IPS-18c (cell line): ENCODE results near the gene SMC1B.
"Not testable (repeated sequence)": the region's sequence is repeated elsewhere in the genome, so short reads cannot be mapped to it uniquely, and the experiment has no call there.

Experiments used
- H3K4me3 ChIP-seq: 2 replicates; pipeline ENCODE4 v1.7.0; 2013; ENCODE audit warnings: low read depth, mild to moderate bottlenecking, low read length, moderate library complexity; ENCODE audit not compliant: insufficient read depth
- H3K9me3 ChIP-seq: one replicate; pipeline ENCODE4 v1.6.1; 2013; ENCODE audit warnings: mild to moderate bottlenecking, low read length, moderate library complexity; ENCODE audit not compliant: control insufficient read depth, insufficient read depth

Gene SMC1B

GRCh38 chr22:45398214-45398613, 15.2 kb downstream of the SMC1B start:
- no peak overlapping the region for H3K4me3 ChIP-seq
- no peaks in the 10 kb centered on the region for H3K9me3 ChIP-seq

- Histone ChIP-seq H3K9me3 (no peaks in the 10 kb centered on the region), H3K4me3 (no peak overlapping the region)
Measured at GRCh38 chr22:45397806-45398205, 15.6 kb downstream of the SMC1B start.

GRCh38 chr22:45389546-45389945, 23.9 kb downstream of the SMC1B start:
- H3K4me3 ChIP-seq = no peak overlapping the region
- no peaks in the 10 kb centered on the region for H3K9me3 ChIP-seq

GRCh38 chr22:45381348-45381747, 32.1 kb downstream of the SMC1B start:
- Histone ChIP-seq H3K4me3 (no peak overlapping the region), H3K9me3 (no peaks in the 10 kb centered on the region)

DNA sequence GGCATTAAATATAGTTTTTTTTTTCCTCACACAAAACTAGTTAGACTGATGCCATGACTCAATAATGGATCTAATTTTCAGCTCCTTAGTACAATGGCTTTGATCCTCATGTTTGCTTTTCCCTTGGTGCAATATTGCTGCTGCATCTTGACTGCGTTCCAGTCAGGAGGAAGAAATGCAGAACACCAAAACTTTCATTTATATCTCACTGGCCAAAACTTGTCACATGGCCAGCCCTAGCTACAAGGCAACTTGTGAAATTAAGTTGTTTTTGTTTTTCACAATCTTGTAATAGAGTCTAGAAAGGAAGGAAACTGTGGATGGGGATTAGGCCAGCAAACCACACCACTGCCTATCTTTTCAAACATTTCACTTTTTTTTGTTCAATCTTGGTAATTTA, 36.7 kb downstream of the SMC1B start:
- Histone ChIP-seq H3K9me3 (no peaks in the 10 kb centered on the region), H3K4me3 (no peak overlapping the region)

DNA sequence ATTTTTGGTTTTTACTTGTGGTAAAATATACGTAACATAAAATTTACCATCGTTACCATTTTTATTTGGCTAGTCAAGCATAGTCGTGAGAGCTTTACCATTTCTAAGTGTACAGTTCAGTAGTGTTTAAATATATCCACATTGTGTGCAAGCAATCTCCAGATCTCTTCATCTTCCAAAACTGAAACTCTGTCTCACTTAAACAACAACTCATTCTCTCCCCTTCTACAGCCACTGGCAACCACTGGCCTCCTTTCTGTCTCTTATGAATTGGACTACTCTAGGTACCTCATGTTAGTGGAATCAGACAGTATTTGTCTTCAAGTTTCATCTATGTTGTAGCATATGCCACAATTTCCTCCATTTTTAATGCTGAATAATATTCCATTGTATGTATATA, 37.4 kb downstream of the SMC1B start:
- Histone ChIP-seq H3K9me3 (no peaks in the 10 kb centered on the region), H3K4me3 (no peak overlapping the region)

GRCh38 chr22:45373592-45373991, 39.8 kb downstream of the SMC1B start:
- H3K9me3 ChIP-seq, H3K4me3 ChIP-seq: not testable (repeated sequence)

- H3K9me3 ChIP-seq = no peaks in the 10 kb centered on the region
- no peak overlapping the region for H3K4me3 ChIP-seq
Measured at GRCh38 chr22:45366713-45367112, 46.7 kb downstream of the SMC1B start.

DNA sequence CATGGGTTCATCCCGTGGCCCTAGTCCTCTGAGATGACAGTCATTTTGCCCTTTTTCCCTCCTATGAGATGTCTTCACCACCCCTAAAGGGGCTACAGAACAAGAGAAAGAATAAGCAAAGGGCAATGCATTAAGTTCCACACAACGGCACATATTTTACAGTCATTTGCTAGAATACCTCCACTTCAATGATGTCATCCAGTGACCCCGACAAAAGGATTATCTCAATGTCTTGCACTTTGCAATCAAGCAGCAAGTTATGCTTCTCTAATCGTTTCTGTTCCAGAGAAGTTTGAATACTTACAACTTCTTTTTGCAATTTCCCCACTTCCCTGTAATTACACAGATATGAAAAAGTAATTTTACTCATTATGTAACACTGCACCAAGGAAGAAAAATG, 53.8 kb downstream of the SMC1B start:
- H3K9me3 ChIP-seq = no peaks in the 10 kb centered on the region
- H3K4me3 ChIP-seq = no peak overlapping the region

DNA sequence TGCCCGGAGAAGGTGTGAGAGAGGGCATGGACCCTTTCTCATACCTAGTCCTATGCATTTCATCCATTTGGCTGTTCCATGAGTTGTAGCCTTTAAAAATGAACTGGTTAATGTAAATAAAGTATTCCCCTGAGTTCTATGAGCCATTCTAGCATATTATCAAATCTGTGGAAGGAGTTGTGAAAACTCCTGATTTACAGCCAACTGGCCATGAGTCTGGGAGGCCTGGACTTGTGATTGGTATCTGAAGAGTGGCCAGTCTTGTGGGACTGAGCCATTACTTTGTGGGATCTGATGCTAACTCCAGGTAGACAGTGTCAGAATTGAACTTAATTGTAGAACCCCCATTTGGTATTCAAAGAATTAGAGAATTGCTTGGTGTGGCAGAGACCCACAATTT, 55.3 kb downstream of the SMC1B start:
- Histone ChIP-seq H3K9me3 (no peaks in the 10 kb centered on the region), H3K4me3 (no peak overlapping the region)

DNA sequence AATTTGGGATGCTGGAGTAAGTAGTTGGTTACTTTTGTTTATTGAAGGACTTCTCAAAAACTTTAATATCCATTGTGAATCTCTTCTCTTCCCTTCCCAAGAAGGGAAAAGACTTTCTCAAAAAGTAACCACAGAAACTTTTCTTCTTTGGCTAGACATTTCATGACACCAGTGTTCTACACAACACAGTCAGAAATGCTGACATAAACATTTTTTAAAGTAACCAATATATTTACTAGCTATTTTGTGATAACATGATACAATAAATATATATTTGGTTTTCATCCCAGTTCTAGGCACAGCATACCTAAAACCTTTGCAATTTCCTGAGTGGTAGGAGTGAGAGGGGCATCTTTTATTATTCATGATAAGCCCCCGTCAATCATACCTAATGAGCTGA, 55.9 kb downstream of the SMC1B start:
- H3K9me3 ChIP-seq = no peaks in the 10 kb centered on the region
- no peak overlapping the region for H3K4me3 ChIP-seq

DNA sequence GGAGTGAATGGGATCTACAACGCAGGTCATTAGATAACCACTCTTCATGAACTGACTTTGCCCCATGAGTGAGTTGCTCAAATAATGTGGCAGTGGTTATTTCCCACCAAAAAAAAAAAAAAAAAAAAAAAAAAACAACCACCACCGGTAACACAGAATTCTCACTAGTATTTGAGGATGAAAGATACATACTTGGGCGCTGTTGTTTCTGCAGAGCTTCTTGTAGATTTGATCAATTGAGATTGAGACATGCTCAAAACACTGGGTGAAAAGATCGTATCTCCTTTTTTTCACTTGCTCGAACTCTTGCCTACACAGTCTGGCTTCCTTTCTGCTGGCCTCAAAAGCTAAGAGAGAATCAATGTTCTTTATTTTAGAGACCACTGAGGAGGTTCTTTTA, 59.6 kb downstream of the SMC1B start:
- no peaks in the 10 kb centered on the region for H3K9me3 ChIP-seq
- H3K4me3 ChIP-seq = no peak overlapping the region

- not testable (repeated sequence) for H3K4me3 ChIP-seq, H3K9me3 ChIP-seq
Measured at GRCh38 chr22:45352757-45353156, 60.6 kb downstream of the SMC1B start.

- Histone ChIP-seq H3K4me3 (no peak overlapping the region), H3K9me3 (no peaks in the 10 kb centered on the region)
Measured at GRCh38 chr22:45351956-45352355, 61.4 kb downstream of the SMC1B start.

- Histone ChIP-seq H3K9me3 (no peaks in the 10 kb centered on the region), H3K4me3 (no peak overlapping the region)
Measured at GRCh38 chr22:45349916-45350315, 63.5 kb downstream of the SMC1B start.

DNA sequence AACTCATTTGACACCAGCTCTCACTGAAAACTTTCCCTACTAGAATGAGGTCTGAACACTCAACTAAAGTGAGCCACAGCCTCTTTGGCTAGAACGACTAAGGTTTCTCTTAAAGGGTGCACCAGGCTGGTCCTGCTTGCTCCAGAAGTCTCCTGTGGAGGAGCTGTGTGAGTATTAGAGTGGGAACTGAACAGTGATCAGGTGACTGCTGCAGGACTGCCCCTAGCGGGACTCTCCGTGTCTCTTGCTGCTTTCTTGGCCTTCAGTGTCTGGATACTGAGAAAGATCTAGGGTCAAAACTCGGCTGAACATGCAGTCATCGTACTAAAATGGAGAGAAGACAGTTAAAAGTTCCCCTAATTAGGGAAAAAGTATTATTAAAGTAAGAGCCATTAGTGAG, 69.1 kb downstream of the SMC1B start:
- Histone ChIP-seq H3K4me3 (no peak overlapping the region), H3K9me3 (no peaks in the 10 kb centered on the region)

DNA sequence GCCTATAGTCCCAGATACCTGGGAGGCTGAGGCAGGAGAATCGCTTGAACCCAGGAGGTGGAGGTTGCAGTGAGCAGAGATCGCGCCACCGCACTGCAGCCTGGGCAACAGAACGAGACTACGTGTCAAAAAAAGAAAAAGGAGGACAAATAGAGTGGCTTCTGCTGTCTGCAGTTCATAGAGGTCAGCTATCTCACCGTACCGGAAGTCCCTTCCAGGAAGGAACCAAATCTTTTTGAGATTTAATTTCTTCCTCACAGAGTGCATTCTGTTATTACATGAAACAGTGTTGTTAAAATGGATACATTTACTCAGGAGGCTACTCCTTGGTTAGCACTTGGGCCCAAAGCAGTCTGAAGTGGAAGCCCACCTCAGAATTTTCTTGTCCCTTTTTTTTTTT, 70.3 kb downstream of the SMC1B start:
- Histone ChIP-seq H3K9me3 (no peaks in the 10 kb centered on the region), H3K4me3 (no peak overlapping the region)

- Histone ChIP-seq H3K9me3 (no peaks in the 10 kb centered on the region), H3K4me3 (no peak overlapping the region)
Measured at GRCh38 chr22:45341498-45341897, 71.9 kb downstream of the SMC1B start.

DNA sequence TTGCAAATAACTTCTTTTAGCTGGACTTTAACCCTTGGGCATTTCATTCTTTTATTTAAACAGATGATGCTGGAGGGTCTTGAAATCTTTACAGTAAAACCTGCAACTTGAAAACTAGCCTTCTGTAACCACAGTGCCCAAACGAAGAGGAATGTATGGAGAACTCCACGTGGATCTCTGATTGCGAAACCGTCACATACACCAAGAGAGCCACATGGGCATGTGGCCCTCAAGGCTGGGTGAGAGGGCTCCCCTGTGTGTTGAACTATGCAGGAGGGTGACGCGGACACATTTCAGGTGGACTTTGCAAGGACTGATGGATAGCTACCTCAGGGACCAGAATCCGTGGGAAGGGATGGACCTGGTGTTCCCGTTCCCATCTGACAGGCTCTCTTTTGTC, 73.1 kb downstream of the SMC1B start:
- no peaks in the 10 kb centered on the region for H3K9me3 ChIP-seq

GRCh38 chr22:45338795-45339194, 74.6 kb downstream of the SMC1B start:
- H3K9me3 ChIP-seq = no peaks in the 10 kb centered on the region
- H3K4me3 ChIP-seq = no peak overlapping the region

More for the DNA sequence above, 73.1 kb downstream of the SMC1B start:
- H3K4me3 ChIP-seq = no peak overlapping the region
